ENCODE data around the gene ALX4.
A peak's percentile ranks its signal among the peaks of the same experiment; 100 is the strongest.

Gene ALX4

DNA sequence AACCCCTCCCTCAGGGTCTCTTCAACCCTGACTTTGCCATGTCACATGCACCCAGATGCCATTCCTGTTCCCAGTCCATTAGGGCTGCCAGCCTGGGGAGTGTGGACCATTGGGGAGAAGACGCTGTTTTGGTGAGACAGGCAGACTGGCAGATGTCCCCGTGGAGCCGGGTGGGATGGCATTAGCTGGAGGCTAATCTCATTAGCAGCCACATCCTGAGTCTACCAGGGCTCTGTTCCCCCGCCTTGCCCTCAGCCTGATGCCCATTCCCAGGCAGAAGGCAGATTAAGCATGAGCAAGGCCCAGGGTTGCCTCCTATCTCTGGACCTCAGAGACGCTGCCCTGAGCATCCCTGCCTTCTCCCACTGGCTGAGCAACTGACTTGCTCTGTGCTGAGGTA, 46.4 kb upstream of the ALX4 start:
- Histone ChIP-seq H2BK120ac (ENCODE audit: insufficient read depth, low read length, poor library complexity) (no peak overlapping the region), H4K91ac (ENCODE audit: low read depth, low read length) (no peak overlapping the region), H4K8ac (ENCODE audit: low read depth, low read length) (no peak overlapping the region), H2AK5ac (ENCODE audit: low read length) (no peak overlapping the region), H3K27ac (ENCODE audit: low read depth, low read length) (no peak overlapping the region), H3K9me3 (ENCODE audit: insufficient read depth, low read depth, low read length) (no peaks in the 10 kb centered on the region), H3K23ac (ENCODE audit: low read length) (no peak overlapping the region), H3K27me3 (ENCODE audit: insufficient read depth, low read length) (no peaks in the 10 kb centered on the region), H2BK5ac (ENCODE audit: low read depth, low read length, poor library complexity) (no peak overlapping the region), H3K4me2 (ENCODE audit: low read length) (no peak overlapping the region), H3K79me2 (ENCODE audit: control insufficient read depth, insufficient read depth, low read length, poor library complexity) (no peaks in the 10 kb centered on the region), H3K79me1 (ENCODE audit: low read length) (no peaks in the 10 kb centered on the region), H3K9ac (ENCODE audit: low read length) (no peak overlapping the region), H3K36me3 (ENCODE audit: control insufficient read depth in 1 of 2, insufficient read depth in 2 of 2, low read length in 2 of 2) (no peaks in the 10 kb centered on the region), H3K4ac (ENCODE audit: low read depth, low read length) (no peak overlapping the region), H3K4me1 (ENCODE audit: control insufficient read depth in 1 of 2, insufficient read depth in 2 of 2, low read length in 2 of 2) (no peaks in the 10 kb centered on the region), H2BK12ac (ENCODE audit: low read length) (no peak overlapping the region), H3K18ac (ENCODE audit: low read length) (no peak overlapping the region), H3K14ac (ENCODE audit: low read length) (no peak overlapping the region), H2AFZ (ENCODE audit: insufficient read depth, low read length, poor library complexity) (no peak overlapping the region), H4K12ac (ENCODE audit: low read depth, low read length) (no peak overlapping the region), H3K4me3 (ENCODE audit: low read depth, low read length) (no peak overlapping the region)
- no peak for DNase-seq
- no CpG with 5 or more reads among the region's 5 CpGs for WGBS (ENCODE audit: extremely low coverage, insufficient coverage, insufficient read length)

DNA sequence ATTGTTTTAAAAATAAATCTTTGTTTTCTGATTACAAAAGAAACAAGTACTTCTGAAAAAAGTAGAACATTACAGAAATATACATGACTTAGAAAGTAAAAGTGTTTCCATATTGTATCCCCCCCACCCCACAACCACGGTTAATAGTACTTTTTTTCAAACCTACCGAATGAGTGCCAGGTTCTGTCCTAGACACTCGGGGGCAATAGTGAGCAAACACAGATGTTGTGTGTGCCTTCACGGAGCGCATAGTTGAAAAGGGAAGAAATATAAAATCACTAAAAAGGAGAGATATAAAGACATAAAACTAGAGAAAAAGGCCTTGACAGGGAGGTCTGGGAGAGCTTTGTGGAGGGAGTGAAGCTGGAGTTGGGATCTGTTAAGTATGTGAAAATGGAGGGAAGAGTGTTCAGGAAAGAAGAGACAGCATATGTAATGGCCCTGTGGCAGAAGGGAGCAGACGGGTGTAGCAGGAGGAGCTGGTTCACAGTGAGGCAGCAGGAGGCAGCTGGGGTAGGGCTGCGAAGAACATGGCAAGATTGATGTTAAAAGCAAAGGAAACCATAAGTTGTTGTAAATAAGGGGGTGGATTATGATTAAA, 42.1 kb upstream of the ALX4 start:
- no peaks in the 10 kb centered on the region for H3K36me3 ChIP-seq (ENCODE audit: control insufficient read depth in 1 of 2, insufficient read depth in 2 of 2, low read length in 2 of 2)
- no peak overlapping the region for H2BK12ac ChIP-seq (ENCODE audit: low read length)
- no peak overlapping the region for H4K8ac ChIP-seq (ENCODE audit: low read depth, low read length)
- no peak overlapping the region for H3K14ac ChIP-seq (ENCODE audit: low read length)
- no peak overlapping the region for H2BK120ac ChIP-seq (ENCODE audit: insufficient read depth, low read length, poor library complexity)
- WGBS (ENCODE audit: extremely low coverage, insufficient coverage, insufficient read length), result no CpG with 5 or more reads among the region's 7 CpGs
- H3K4me3 ChIP-seq (ENCODE audit: low read depth, low read length), result no peak overlapping the region
- no peak overlapping the region for H3K18ac ChIP-seq (ENCODE audit: low read length)
- H3K9ac ChIP-seq (ENCODE audit: low read length), result no peak overlapping the region
- H3K4ac ChIP-seq (ENCODE audit: low read depth, low read length), result no peak overlapping the region
- H2AFZ ChIP-seq (ENCODE audit: insufficient read depth, low read length, poor library complexity), result no peak overlapping the region
- H3K79me1 ChIP-seq (ENCODE audit: low read length), result no peaks in the 10 kb centered on the region
- no peaks in the 10 kb centered on the region for H3K9me3 ChIP-seq (ENCODE audit: insufficient read depth, low read depth, low read length)
- H4K12ac ChIP-seq (ENCODE audit: low read depth, low read length), result no peak overlapping the region
- no peak overlapping the region for H3K4me2 ChIP-seq (ENCODE audit: low read length)
- DNase-seq, result peak in 1 of 2 donors; percentile 8
- H3K27me3 ChIP-seq (ENCODE audit: insufficient read depth, low read length), result no peaks in the 10 kb centered on the region
- no peak overlapping the region for H3K27ac ChIP-seq (ENCODE audit: low read depth, low read length)
- no peak overlapping the region for H2BK5ac ChIP-seq (ENCODE audit: low read depth, low read length, poor library complexity)
- H3K23ac ChIP-seq (ENCODE audit: low read length), result no peak overlapping the region
- H4K91ac ChIP-seq (ENCODE audit: low read depth, low read length), result no peak overlapping the region
- no peak overlapping the region for H2AK5ac ChIP-seq (ENCODE audit: low read length)
- H3K79me2 ChIP-seq (ENCODE audit: control insufficient read depth, insufficient read depth, low read length, poor library complexity), result no peaks in the 10 kb centered on the region
- no peaks in the 10 kb centered on the region for H3K4me1 ChIP-seq (ENCODE audit: control insufficient read depth in 1 of 2, insufficient read depth in 2 of 2, low read length in 2 of 2)

DNA sequence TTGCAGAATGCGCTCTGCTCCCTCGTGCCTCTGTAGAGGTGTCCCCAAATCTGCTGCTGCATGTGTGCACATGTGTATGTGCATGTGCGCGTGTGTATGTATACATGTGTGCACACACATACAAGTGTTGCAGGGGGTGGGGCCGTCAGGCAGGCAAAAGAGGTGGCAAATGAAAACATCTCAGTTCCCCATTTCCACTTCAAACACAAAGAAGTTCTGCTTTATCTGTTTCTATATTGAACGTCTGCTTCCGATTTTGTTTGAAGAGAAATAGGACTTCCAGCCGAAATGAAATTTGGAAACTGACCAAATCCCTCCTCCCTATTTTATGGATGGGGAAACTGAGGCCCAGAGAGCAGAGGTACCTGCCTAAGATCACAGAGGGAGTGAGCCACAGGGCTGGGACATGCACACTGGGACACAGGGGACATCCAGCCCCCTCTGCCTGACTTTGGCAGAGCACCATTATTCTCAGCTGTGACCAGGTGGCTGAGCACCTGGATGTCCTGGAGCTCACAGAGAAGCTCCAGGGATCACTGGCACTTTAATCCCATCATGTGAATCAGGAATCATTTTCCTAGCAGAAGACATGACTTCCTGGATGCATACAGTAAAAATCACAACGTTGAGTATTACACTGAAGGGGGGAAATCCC, 41.2 kb upstream of the ALX4 start:
- no peak overlapping the region for H3K14ac ChIP-seq (ENCODE audit: low read length)
- H3K79me2 ChIP-seq (ENCODE audit: control insufficient read depth, insufficient read depth, low read length, poor library complexity), result no peaks in the 10 kb centered on the region
- H4K12ac ChIP-seq (ENCODE audit: low read depth, low read length), result no peak overlapping the region
- no peak for DNase-seq
- H3K27me3 ChIP-seq (ENCODE audit: insufficient read depth, low read length), result peaks cover 2% of the 10 kb centered on the region
- no peak overlapping the region for H3K9ac ChIP-seq (ENCODE audit: low read length)
- no peak overlapping the region for H3K23ac ChIP-seq (ENCODE audit: low read length)
- H2AFZ ChIP-seq (ENCODE audit: insufficient read depth, low read length, poor library complexity), result no peak overlapping the region
- H2AK5ac ChIP-seq (ENCODE audit: low read length), result no peak overlapping the region
- no peak overlapping the region for H2BK5ac ChIP-seq (ENCODE audit: low read depth, low read length, poor library complexity)
- no peak overlapping the region for H3K27ac ChIP-seq (ENCODE audit: low read depth, low read length)
- no peaks in the 10 kb centered on the region for H3K79me1 ChIP-seq (ENCODE audit: low read length)
- no peak overlapping the region for H3K4me2 ChIP-seq (ENCODE audit: low read length)
- H4K8ac ChIP-seq (ENCODE audit: low read depth, low read length), result no peak overlapping the region
- no peak overlapping the region for H4K91ac ChIP-seq (ENCODE audit: low read depth, low read length)
- no peaks in the 10 kb centered on the region for H3K9me3 ChIP-seq (ENCODE audit: insufficient read depth, low read depth, low read length)
- no peak overlapping the region for H3K18ac ChIP-seq (ENCODE audit: low read length)
- H3K4me1 ChIP-seq (ENCODE audit: control insufficient read depth in 1 of 2, insufficient read depth in 2 of 2, low read length in 2 of 2), result no peaks in the 10 kb centered on the region
- WGBS (ENCODE audit: extremely low coverage, insufficient coverage, insufficient read length), result no CpG with 5 or more reads among the region's 9 CpGs
- H3K4me3 ChIP-seq (ENCODE audit: low read depth, low read length), result no peak overlapping the region
- H2BK12ac ChIP-seq (ENCODE audit: low read length), result no peak overlapping the region
- no peak overlapping the region for H3K4ac ChIP-seq (ENCODE audit: low read depth, low read length)
- no peaks in the 10 kb centered on the region for H3K36me3 ChIP-seq (ENCODE audit: control insufficient read depth in 1 of 2, insufficient read depth in 2 of 2, low read length in 2 of 2)
- no peak overlapping the region for H2BK120ac ChIP-seq (ENCODE audit: insufficient read depth, low read length, poor library complexity)

DNA sequence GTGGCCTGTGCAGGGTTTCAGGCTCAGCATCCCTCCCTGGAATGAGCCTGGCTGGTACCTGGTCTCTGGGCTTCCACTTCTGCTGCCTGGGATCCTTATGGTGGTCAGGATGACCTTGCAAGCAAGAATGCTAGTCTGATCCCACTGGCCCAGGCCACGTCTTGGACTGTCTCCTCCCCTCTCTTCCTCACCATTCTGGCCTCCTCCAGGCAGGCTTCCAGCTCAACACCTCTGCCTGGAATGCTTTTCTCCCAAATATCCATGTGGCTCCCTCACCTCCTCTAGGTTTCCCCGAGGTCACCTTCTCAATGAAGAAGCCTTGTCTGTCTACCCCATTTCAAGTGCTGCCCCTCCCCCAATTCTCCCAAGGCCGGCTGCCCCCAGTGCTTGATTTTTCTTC, 39.4 kb upstream of the ALX4 start:
- Histone ChIP-seq H3K27ac (ENCODE audit: low read depth, low read length) (no peak overlapping the region), H3K79me2 (ENCODE audit: control insufficient read depth, insufficient read depth, low read length, poor library complexity) (no peaks in the 10 kb centered on the region), H3K27me3 (ENCODE audit: insufficient read depth, low read length) (peaks cover 2% of the 10 kb centered on the region), H4K12ac (ENCODE audit: low read depth, low read length) (no peak overlapping the region), H3K79me1 (ENCODE audit: low read length) (no peaks in the 10 kb centered on the region), H3K9me3 (ENCODE audit: insufficient read depth, low read depth, low read length) (peaks cover under 1% of the 10 kb centered on the region), H2BK5ac (ENCODE audit: low read depth, low read length, poor library complexity) (no peak overlapping the region), H3K18ac (ENCODE audit: low read length) (no peak overlapping the region), H2BK12ac (ENCODE audit: low read length) (no peak overlapping the region), H2BK120ac (ENCODE audit: insufficient read depth, low read length, poor library complexity) (no peak overlapping the region), H3K4me2 (ENCODE audit: low read length) (no peak overlapping the region), H3K36me3 (ENCODE audit: control insufficient read depth in 1 of 2, insufficient read depth in 2 of 2, low read length in 2 of 2) (no peaks in the 10 kb centered on the region), H3K4me1 (ENCODE audit: control insufficient read depth in 1 of 2, insufficient read depth in 2 of 2, low read length in 2 of 2) (no peaks in the 10 kb centered on the region), H3K23ac (ENCODE audit: low read length) (no peak overlapping the region), H2AK5ac (ENCODE audit: low read length) (no peak overlapping the region), H3K9ac (ENCODE audit: low read length) (no peak overlapping the region), H2AFZ (ENCODE audit: insufficient read depth, low read length, poor library complexity) (no peak overlapping the region), H4K8ac (ENCODE audit: low read depth, low read length) (no peak overlapping the region), H3K4ac (ENCODE audit: low read depth, low read length) (no peak overlapping the region), H3K4me3 (ENCODE audit: low read depth, low read length) (no peak overlapping the region), H3K14ac (ENCODE audit: low read length) (no peak overlapping the region), H4K91ac (ENCODE audit: low read depth, low read length) (no peak overlapping the region)
- no peak for DNase-seq
- no CpG with 5 or more reads among the region's 3 CpGs for WGBS (ENCODE audit: extremely low coverage, insufficient coverage, insufficient read length)
